BLaER1 (cell line): ENCODE data around the gene ITPKB.

Source experiments
- H3K27ac ChIP-seq: shearing (Covaris generic); formaldehyde crosslinking; 2 replicates; pipeline ENCODE4 v1.8.1; 2022
- H3K27me3 ChIP-seq: shearing (Covaris generic); formaldehyde crosslinking; 2 replicates; pipeline ENCODE4 v1.8.1; 2022
- H3K36me3 ChIP-seq: shearing (Covaris generic); formaldehyde crosslinking; 2 replicates; pipeline ENCODE4 v1.8.1; 2022
- H3K4me1 ChIP-seq: shearing (Covaris generic); formaldehyde crosslinking; 2 replicates; pipeline ENCODE4 v1.8.1; 2022
- H3K4me2 ChIP-seq: shearing (Covaris generic); formaldehyde crosslinking; 2 replicates; pipeline ENCODE4 v1.8.1; 2022
- H3K4me3 ChIP-seq: shearing (Covaris generic); formaldehyde crosslinking; 2 replicates; pipeline ENCODE4 v1.8.1; 2022
- H3K9ac ChIP-seq: shearing (Covaris generic); formaldehyde crosslinking; 2 replicates; pipeline ENCODE4 v1.8.1; 2022
- H3K9me3 ChIP-seq: shearing (Covaris generic); formaldehyde crosslinking; 2 replicates; pipeline ENCODE4 v1.8.1; 2022
- H4K20me1 ChIP-seq: shearing (Covaris generic); formaldehyde crosslinking; 2 replicates; pipeline ENCODE4 v1.8.1; 2022
- Cebpa-rat ChIP-seq: shearing (Covaris generic); IDR thresholded peaks from 2 replicates; pipeline ENCODE4 v1.8.1; 2022

Gene ITPKB

GRCh38 chr1:226672339-226672762, 66.7 kb downstream of the ITPKB start:
- no peak overlapping the region for H3K4me3 ChIP-seq
- TF ChIP-seq Cebpa-rat: no peak
- H3K4me1 ChIP-seq: peaks cover 66% of the 10 kb centered on the region
- no peak overlapping the region for H3K9ac ChIP-seq
- no peaks in the 10 kb centered on the region for H3K27me3 ChIP-seq
- no peak overlapping the region for H3K27ac ChIP-seq
- no peaks in the 10 kb centered on the region for H3K9me3 ChIP-seq
- peaks cover 81% of the 10 kb centered on the region for H4K20me1 ChIP-seq
- peak overlapping the region; percentile 94 for H3K4me2 ChIP-seq
- H3K36me3 ChIP-seq: peaks cover 13% of the 10 kb centered on the region

- peaks cover 13% of the 10 kb centered on the region for H3K36me3 ChIP-seq
- H3K9ac ChIP-seq: no peak overlapping the region
- no peak overlapping the region for H3K27ac ChIP-seq
- H3K27me3 ChIP-seq: no peaks in the 10 kb centered on the region
- peaks cover 81% of the 10 kb centered on the region for H4K20me1 ChIP-seq
- no peak overlapping the region for H3K4me3 ChIP-seq
- TF ChIP-seq Cebpa-rat: no peak
- peak overlapping the region; percentile 94 for H3K4me2 ChIP-seq
- H3K4me1 ChIP-seq: peaks cover 55% of the 10 kb centered on the region
- H3K9me3 ChIP-seq: no peaks in the 10 kb centered on the region
Measured at GRCh38 chr1:226671277-226671676, 67.8 kb downstream of the ITPKB start.

- H3K4me3 ChIP-seq: no peak overlapping the region
- H3K27ac ChIP-seq: no peak overlapping the region
- no peaks in the 10 kb centered on the region for H3K27me3 ChIP-seq
- no peak overlapping the region for H3K9ac ChIP-seq
- peaks cover 44% of the 10 kb centered on the region for H3K4me1 ChIP-seq
- no peaks in the 10 kb centered on the region for H3K9me3 ChIP-seq
- no peak for TF ChIP-seq Cebpa-rat
- H3K4me2 ChIP-seq: no peak overlapping the region
- H3K36me3 ChIP-seq: peaks cover 13% of the 10 kb centered on the region
- peaks cover 82% of the 10 kb centered on the region for H4K20me1 ChIP-seq
Measured at GRCh38 chr1:226670073-226670472, 69.0 kb downstream of the ITPKB start.

GRCh38 chr1:226668173-226668560, 70.9 kb downstream of the ITPKB start:
- no peak overlapping the region for H3K9ac ChIP-seq
- peaks cover 83% of the 10 kb centered on the region for H4K20me1 ChIP-seq
- H3K4me1 ChIP-seq: peaks cover 26% of the 10 kb centered on the region
- H3K4me3 ChIP-seq: no peak overlapping the region
- H3K27me3 ChIP-seq: no peaks in the 10 kb centered on the region
- H3K9me3 ChIP-seq: no peaks in the 10 kb centered on the region
- H3K27ac ChIP-seq: no peak overlapping the region
- peaks cover 13% of the 10 kb centered on the region for H3K36me3 ChIP-seq
- no peak for TF ChIP-seq Cebpa-rat
- no peak overlapping the region; the same call in 1 of the 2 replicates for H3K4me2 ChIP-seq

- no peak for TF ChIP-seq Cebpa-rat
- H3K9me3 ChIP-seq: no peaks in the 10 kb centered on the region
- peak overlapping the region; percentile 36; the same call in 1 of the 2 replicates for H3K9ac ChIP-seq
- H3K4me3 ChIP-seq: 0 out of 2 replicates have a peak overlapping the region, but pooled peaks have one; percentile 8
- H3K27me3 ChIP-seq: no peaks in the 10 kb centered on the region
- H3K4me1 ChIP-seq: peaks cover 11% of the 10 kb centered on the region
- H3K27ac ChIP-seq: peak overlapping the region; percentile 72
- H4K20me1 ChIP-seq: peaks cover 82% of the 10 kb centered on the region
- peaks cover 9% of the 10 kb centered on the region for H3K36me3 ChIP-seq
- H3K4me2 ChIP-seq: no peak overlapping the region; the same call in 1 of the 2 replicates
Measured at GRCh38 chr1:226666692-226667091, 72.4 kb downstream of the ITPKB start.

- Histone ChIP-seq H3K4me2 (no peak overlapping the region; the same call in 1 of the 2 replicates), H3K4me3 (0 out of 2 replicates have a peak overlapping the region, but pooled peaks have one; percentile 8), H3K4me1 (peaks cover 6% of the 10 kb centered on the region), H3K9ac (peak overlapping the region; percentile 36), H4K20me1 (peaks cover 79% of the 10 kb centered on the region), H3K9me3 (no peaks in the 10 kb centered on the region), H3K27me3 (no peaks in the 10 kb centered on the region), H3K36me3 (peaks cover 3% of the 10 kb centered on the region), H3K27ac (peak overlapping the region; percentile 72)
- no peak for TF ChIP-seq Cebpa-rat
Measured at GRCh38 chr1:226666164-226666506, 72.9 kb downstream of the ITPKB start.

GRCh38 chr1:226665505-226666163, 73.4 kb downstream of the ITPKB start:
- Histone ChIP-seq H3K9me3 (no peaks in the 10 kb centered on the region), H3K9ac (peak overlapping the region; percentile 36), H3K27ac (peak overlapping the region; percentile 72), H3K4me3 (0 out of 2 replicates have a peak overlapping the region, but pooled peaks have one; percentile 8), H3K27me3 (no peaks in the 10 kb centered on the region), H3K4me2 (no peak overlapping the region; the same call in 1 of the 2 replicates), H3K4me1 (0 out of 2 replicates have a peak, but pooled peaks cover under 1% of the 10 kb centered on the region), H4K20me1 (peaks cover 74% of the 10 kb centered on the region), H3K36me3 (no peaks in the 10 kb centered on the region)
- TF ChIP-seq Cebpa-rat: no peak

GRCh38 chr1:226664413-226665101, 74.5 kb downstream of the ITPKB start:
- no peaks in the 10 kb centered on the region for H3K9me3 ChIP-seq
- H3K4me3 ChIP-seq: no peak overlapping the region; the same call in 1 of the 2 replicates
- H3K27ac ChIP-seq: peak overlapping the region; percentile 72
- no peak overlapping the region; the same call in 1 of the 2 replicates for H3K4me2 ChIP-seq
- peak overlapping the region; percentile 42; the same call in 1 of the 2 replicates for H3K9ac ChIP-seq
- no peaks in the 10 kb centered on the region for H3K27me3 ChIP-seq
- H4K20me1 ChIP-seq: peaks cover 73% of the 10 kb centered on the region
- H3K4me1 ChIP-seq: no peaks in the 10 kb centered on the region
- no peaks in the 10 kb centered on the region for H3K36me3 ChIP-seq
- no peak for TF ChIP-seq Cebpa-rat

- H3K27me3 ChIP-seq: no peaks in the 10 kb centered on the region
- peak overlapping the region; percentile 42; the same call in 1 of the 2 replicates for H3K9ac ChIP-seq
- peaks cover 82% of the 10 kb centered on the region for H4K20me1 ChIP-seq
- H3K4me2 ChIP-seq: no peak overlapping the region; the same call in 1 of the 2 replicates
- no peaks in the 10 kb centered on the region for H3K4me1 ChIP-seq
- no peaks in the 10 kb centered on the region for H3K9me3 ChIP-seq
- no peak overlapping the region for H3K4me3 ChIP-seq
- no peaks in the 10 kb centered on the region for H3K36me3 ChIP-seq
- peak overlapping the region; percentile 72 for H3K27ac ChIP-seq
- TF ChIP-seq Cebpa-rat: no peak
Measured at GRCh38 chr1:226663327-226663704, 75.8 kb downstream of the ITPKB start.
